Trophoblast cell (in vitro differentiated cells and primary cell): ENCODE results near the gene SIPA1L3.
A peak's percentile ranks its signal among the peaks of the same experiment; 100 is the strongest.

Experiments used
- DNase-seq, 2 donors: peaks; one replicate each; pipeline ENCODE4 v3.0.0-alpha.2; 2016
- H2AFZ ChIP-seq: 2 replicates; pipeline ENCODE4 v1.6.1; 2013; ENCODE audit warnings: low read length, moderate library complexity, mild to moderate bottlenecking; ENCODE audit not compliant: insufficient read depth, poor library complexity
- H2AK5ac ChIP-seq: 2 replicates; pipeline ENCODE4 v1.6.1; 2013; ENCODE audit warnings: mild to moderate bottlenecking, low read length
- H2BK120ac ChIP-seq: 2 replicates; pipeline ENCODE4 v1.6.1; 2013; ENCODE audit warnings: low read length, mild to moderate bottlenecking, moderate library complexity; ENCODE audit not compliant: insufficient read depth, poor library complexity
- H2BK12ac ChIP-seq: 2 replicates; pipeline ENCODE4 v1.6.1; 2013; ENCODE audit warnings: mild to moderate bottlenecking, low read length, moderate library complexity
- H2BK5ac ChIP-seq: 2 replicates; pipeline ENCODE4 v1.6.1; 2013; ENCODE audit warnings: low read length, low read depth, moderate library complexity, mild to moderate bottlenecking; ENCODE audit not compliant: poor library complexity
- H3K14ac ChIP-seq: 2 replicates; pipeline ENCODE4 v1.6.1; 2013; ENCODE audit warnings: mild to moderate bottlenecking, low read length
- H3K18ac ChIP-seq: 2 replicates; pipeline ENCODE4 v1.6.1; 2013; ENCODE audit warnings: mild to moderate bottlenecking, low read length
- H3K23ac ChIP-seq: 2 replicates; pipeline ENCODE4 v1.6.1; 2013; ENCODE audit warnings: low read length
- H3K27ac ChIP-seq: 2 replicates; pipeline ENCODE4 v1.5.1; 2013; ENCODE audit warnings: low read depth, mild to moderate bottlenecking, inconsistent platforms, low read length, moderate library complexity
- H3K27me3 ChIP-seq: 2 replicates; pipeline ENCODE4 v1.6.1; 2013; ENCODE audit warnings: inconsistent platforms, mild to moderate bottlenecking, low read length, moderate library complexity; ENCODE audit not compliant: insufficient read depth
- H3K36me3 ChIP-seq, 2 experiments: 1 replicate in 1 of 2; 2 replicates in 1 of 2; pipeline ENCODE4 v1.6.1; 2013; ENCODE audit warnings: low read length in 2 of 2, mild to moderate bottlenecking in 2 of 2, moderate library complexity in 1 of 2; ENCODE audit not compliant: insufficient read depth in 2 of 2, control insufficient read depth in 1 of 2
- H3K4ac ChIP-seq: 2 replicates; pipeline ENCODE4 v1.6.1; 2013; ENCODE audit warnings: low read depth, mild to moderate bottlenecking, low read length, moderate library complexity
- H3K4me1 ChIP-seq, 2 experiments: 1 replicate in 1 of 2; 2 replicates in 1 of 2; pipeline ENCODE4 v1.6.1; 2013; ENCODE audit warnings: low read length in 2 of 2, mild to moderate bottlenecking in 2 of 2, moderate library complexity in 1 of 2; ENCODE audit not compliant: insufficient read depth in 2 of 2, control insufficient read depth in 1 of 2
- H3K4me2 ChIP-seq: 2 replicates; pipeline ENCODE4 v1.6.1; 2013; ENCODE audit warnings: inconsistent platforms, mild to moderate bottlenecking, low read length, moderate library complexity
- H3K4me3 ChIP-seq: 2 replicates; pipeline ENCODE4 v1.5.1; 2013; ENCODE audit warnings: mild to moderate bottlenecking, low read depth, low read length, inconsistent platforms
- H3K79me1 ChIP-seq: one replicate; pipeline ENCODE4 v1.6.1; 2013; ENCODE audit warnings: low read length
- H3K79me2 ChIP-seq: 2 replicates; pipeline ENCODE4 v1.6.1; 2013; ENCODE audit warnings: low read length, mild to moderate bottlenecking; ENCODE audit not compliant: control insufficient read depth, insufficient read depth, poor library complexity
- H3K9ac ChIP-seq: 2 replicates; pipeline ENCODE4 v1.6.1; 2013; ENCODE audit warnings: mild to moderate bottlenecking, low read length
- H3K9me3 ChIP-seq: 2 replicates; pipeline ENCODE4 v1.6.1; 2013; ENCODE audit warnings: low read depth, mild to moderate bottlenecking, control low read depth, inconsistent platforms, low read length; ENCODE audit not compliant: insufficient read depth
- H4K12ac ChIP-seq: 2 replicates; pipeline ENCODE4 v1.6.1; 2013; ENCODE audit warnings: low read depth, mild to moderate bottlenecking, low read length, moderate library complexity
- H4K8ac ChIP-seq: 2 replicates; pipeline ENCODE4 v1.6.1; 2013; ENCODE audit warnings: low read depth, mild to moderate bottlenecking, low read length, moderate library complexity
- H4K91ac ChIP-seq: one replicate; pipeline ENCODE4 v1.6.1; 2013; ENCODE audit warnings: low read depth, mild to moderate bottlenecking, low read length, moderate library complexity
- WGBS: extraction: QIAGEN DNeasy Blood & Tissue Kit; methylation state at CpG from one replicate; pipeline ENCODE4 v1.1.7; 2013; ENCODE audit warnings: missing lambda C conversion rate; ENCODE audit not compliant: insufficient read length, insufficient coverage; ENCODE audit errors: extremely low coverage; 5-methylcytosine and 5-hydroxymethylcytosine counted together

SIPA1L3 gene

DNA sequence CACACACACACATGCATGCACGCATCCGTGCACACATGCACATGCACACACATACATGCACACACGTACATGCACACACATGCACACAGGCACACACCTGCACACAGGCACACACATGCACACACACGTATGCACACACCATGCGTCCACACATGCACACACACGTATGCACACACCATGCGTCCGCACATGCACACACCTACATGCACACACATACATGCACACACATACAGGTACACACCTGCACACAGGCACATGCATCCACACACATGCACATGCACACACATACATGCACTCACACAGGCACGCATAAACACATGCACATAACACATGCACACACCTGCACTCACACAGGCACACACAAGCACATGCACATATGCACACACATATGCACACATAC, 204.9 kb downstream of the SIPA1L3 start:
- peak overlapping the region; percentile 56 for H3K4me3 ChIP-seq
- no peaks in the 10 kb centered on the region for H3K4me1 ChIP-seq
- no peaks in the 10 kb centered on the region for H3K79me2 ChIP-seq
- peaks cover 12% of the 10 kb centered on the region for H3K9me3 ChIP-seq
- no peak overlapping the region for H2AFZ ChIP-seq
- H2BK120ac ChIP-seq: no peak overlapping the region
- H4K91ac ChIP-seq: no peak overlapping the region
- no CpG with 5 or more reads among the region's 9 CpGs for WGBS
- no peak overlapping the region for H4K8ac ChIP-seq
- no peak overlapping the region for H3K27ac ChIP-seq
- peaks cover 24 to 28% of the 10 kb centered on the region in 2 experiments for H3K36me3 ChIP-seq
- no peak overlapping the region for H4K12ac ChIP-seq
- H3K4ac ChIP-seq: no peak overlapping the region
- no peak overlapping the region for H3K9ac ChIP-seq
- H3K18ac ChIP-seq: no peak overlapping the region
- H3K27me3 ChIP-seq: no peaks in the 10 kb centered on the region
- DNase-seq: no peak
- no peak overlapping the region for H2BK5ac ChIP-seq
- H3K4me2 ChIP-seq: no peak overlapping the region
- no peak overlapping the region for H2AK5ac ChIP-seq
- no peaks in the 10 kb centered on the region for H3K79me1 ChIP-seq
- H3K23ac ChIP-seq: peak overlapping the region; percentile 15
- no peak overlapping the region for H2BK12ac ChIP-seq
- H3K14ac ChIP-seq: no peak overlapping the region

DNA sequence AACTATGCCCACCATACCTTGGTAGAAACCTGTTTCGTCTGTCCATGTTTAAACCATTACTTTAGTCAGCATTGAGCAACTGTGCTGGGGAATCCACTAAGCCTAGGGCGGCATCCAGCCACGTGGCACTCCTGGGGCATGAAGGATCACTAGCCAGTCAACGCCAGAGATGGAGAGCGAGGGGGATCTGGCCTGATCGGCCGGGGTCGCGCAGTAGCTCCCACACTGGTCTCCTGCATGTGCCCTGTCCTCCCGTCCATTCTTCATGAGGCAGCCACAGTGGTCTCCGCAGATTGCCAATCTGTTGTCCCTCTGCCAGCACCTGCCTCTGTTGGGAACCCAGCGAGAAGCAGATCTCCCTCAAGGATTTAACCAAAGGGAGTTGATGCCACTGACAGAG, 207.6 kb downstream of the SIPA1L3 start:
- Histone ChIP-seq H3K27ac (no peak overlapping the region), H4K8ac (no peak overlapping the region), H3K4me2 (no peak overlapping the region), H3K9me3 (peaks cover 8% of the 10 kb centered on the region), H2BK12ac (no peak overlapping the region), H3K4ac (no peak overlapping the region), H3K18ac (no peak overlapping the region), H3K79me2 (no peaks in the 10 kb centered on the region), H3K14ac (no peak overlapping the region), H4K91ac (no peak overlapping the region), H3K4me3 (no peak overlapping the region), H2BK5ac (no peak overlapping the region), H3K9ac (no peak overlapping the region), H3K23ac (no peak overlapping the region), H2BK120ac (no peak overlapping the region), H2AK5ac (no peak overlapping the region), H2AFZ (no peak overlapping the region), H4K12ac (no peak overlapping the region), H3K27me3 (no peaks in the 10 kb centered on the region), H3K4me1 (no peaks in the 10 kb centered on the region), H3K36me3 (peaks cover 24 to 33% of the 10 kb centered on the region in 2 experiments), H3K79me1 (no peaks in the 10 kb centered on the region)
- DNase-seq: no peak
- no CpG with 5 or more reads among the region's 12 CpGs for WGBS

DNA sequence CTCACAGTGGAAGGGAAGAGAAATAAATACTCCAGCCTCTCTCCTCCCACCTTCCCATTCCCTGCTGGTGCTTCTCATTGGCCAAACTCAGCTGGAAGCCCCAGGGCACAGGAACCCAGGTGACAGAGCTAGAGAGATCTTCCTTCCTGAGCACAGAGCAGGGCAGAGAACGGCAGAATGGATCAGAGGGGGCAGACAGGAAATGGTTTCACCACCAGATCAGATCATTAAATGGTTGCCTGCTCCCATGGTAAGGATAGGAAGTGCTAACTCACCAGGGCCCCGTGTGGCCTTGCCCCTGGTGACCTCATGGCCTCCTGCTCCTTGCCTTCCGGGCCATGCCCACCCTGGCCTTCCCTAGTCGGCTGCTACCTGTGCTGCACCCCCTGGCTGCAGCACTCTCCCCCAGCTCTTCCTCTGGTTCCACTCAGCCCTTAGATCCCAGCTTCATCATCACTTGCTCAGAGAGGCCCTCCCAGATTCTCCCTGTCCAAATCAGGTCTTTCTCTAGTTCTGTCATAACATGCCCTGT, 208.3 kb downstream of the SIPA1L3 start:
- Histone ChIP-seq H4K91ac (no peak overlapping the region), H2BK120ac (no peak overlapping the region), H4K12ac (no peak overlapping the region), H2AK5ac (no peak overlapping the region), H3K4me2 (no peak overlapping the region), H3K9me3 (peaks cover 8% of the 10 kb centered on the region), H3K23ac (no peak overlapping the region), H3K27ac (no peak overlapping the region), H3K4me1 (no peaks in the 10 kb centered on the region), H3K79me1 (no peaks in the 10 kb centered on the region), H2BK5ac (no peak overlapping the region), H2BK12ac (no peak overlapping the region), H3K18ac (no peak overlapping the region), H3K9ac (no peak overlapping the region), H3K36me3 (peaks cover 21 to 34% of the 10 kb centered on the region in 2 experiments), H2AFZ (no peak overlapping the region), H3K4me3 (no peak overlapping the region), H3K27me3 (no peaks in the 10 kb centered on the region), H4K8ac (no peak overlapping the region), H3K14ac (no peak overlapping the region), H3K4ac (no peak overlapping the region), H3K79me2 (no peaks in the 10 kb centered on the region)
- DNase-seq: no peak
- no CpG with 5 or more reads among the region's 4 CpGs for WGBS

DNA sequence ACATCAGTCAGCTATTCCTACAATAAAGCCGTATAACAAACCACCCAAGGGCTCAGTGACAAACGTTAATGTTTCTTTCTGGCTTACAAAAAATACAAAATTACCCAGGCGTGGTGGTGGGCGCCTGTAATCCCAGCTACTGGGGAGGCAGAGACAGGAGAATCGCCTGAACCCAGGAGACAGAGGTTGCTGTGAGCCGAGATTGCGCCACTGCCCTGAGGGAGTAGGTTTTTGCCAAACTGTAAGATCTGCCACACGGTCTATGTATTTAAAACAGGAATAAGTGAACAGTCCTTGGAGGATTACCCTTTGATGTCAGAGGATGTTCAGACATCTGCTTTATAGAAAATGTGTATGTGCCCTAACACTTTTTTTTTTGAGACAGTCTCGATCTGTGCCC, 211.2 kb downstream of the SIPA1L3 start:
- H3K4me2 ChIP-seq: no peak overlapping the region
- no peak overlapping the region for H4K12ac ChIP-seq
- H2BK12ac ChIP-seq: no peak overlapping the region
- no peaks in the 10 kb centered on the region for H3K79me2 ChIP-seq
- no peak overlapping the region for H4K91ac ChIP-seq
- no peak overlapping the region for H4K8ac ChIP-seq
- peaks cover 11% of the 10 kb centered on the region for H3K9me3 ChIP-seq
- H3K79me1 ChIP-seq: no peaks in the 10 kb centered on the region
- no peak overlapping the region for H2AFZ ChIP-seq
- WGBS: no CpG with 5 or more reads among the region's 9 CpGs
- no peaks in the 10 kb centered on the region for H3K4me1 ChIP-seq
- no peak overlapping the region for H2BK5ac ChIP-seq
- no peak overlapping the region for H3K9ac ChIP-seq
- H3K4ac ChIP-seq: no peak overlapping the region
- no peak overlapping the region for H3K27ac ChIP-seq
- H2AK5ac ChIP-seq: no peak overlapping the region
- peaks cover 25 to 30% of the 10 kb centered on the region in 2 experiments for H3K36me3 ChIP-seq
- H3K4me3 ChIP-seq: no peak overlapping the region
- H3K18ac ChIP-seq: no peak overlapping the region
- DNase-seq: no peak
- H3K27me3 ChIP-seq: no peaks in the 10 kb centered on the region
- no peak overlapping the region for H3K14ac ChIP-seq
- no peak overlapping the region for H3K23ac ChIP-seq
- no peak overlapping the region for H2BK120ac ChIP-seq
